IMR-90 (cell line): ENCODE measurements around the gene C9orf50. TPM values are rescaled to one million over a fixed set of nuclear protein-coding genes. Genes with fewer than 3 reads are reported as not detected.
A peak's percentile ranks its signal among the peaks of the same experiment; 100 is the strongest.

ENCODE experiments used
- ATAC-seq: fragments of 200-7000 bp; cut with Tn5 transposase; 2 replicates; pipeline ENCODE4 v1.9.1; 2020; ENCODE audit warnings: low read depth, mild to moderate bottlenecking, moderate library complexity
- BruUV-seq: library from RNA; stranded (reverse); fragments of 400-500 nt; replicated peaks from 2 replicates; lab custom pipeline; 2021; lab: Mats Ljungman, UMichigan
- CTCF ChIA-PET: fragments of 300-600 bp; formaldehyde crosslinking; extraction: SDS; loops from one replicate; lab custom pipeline; 2021; ENCODE audit warnings: antibody characterized with exemption; lab: Yijun Ruan, JAX
- POLR2A ChIA-PET: fragments of 300-600 bp; sonication (Branson Sonifier 250); formaldehyde crosslinking; loops from one replicate; lab custom pipeline; 2022; ENCODE audit warnings: antibody characterized with exemption; ENCODE audit not compliant: unreplicated experiment; lab: Charles Lee
- DNase-seq: peaks from one replicate; pipeline ENCODE4 v3.0.0; 2013
- H2AFZ ChIP-seq: replicated peaks from 2 replicates; pipeline ENCODE3; 2013; ENCODE audit warnings: low read length, mild to moderate bottlenecking; ENCODE audit not compliant: poor library complexity
- H2AK5ac ChIP-seq: 2 replicates; pipeline ENCODE4 v1.6.1; 2013; ENCODE audit warnings: low read depth, low read length, inconsistent platforms
- H2AK9ac ChIP-seq: replicated peaks from 2 replicates; pipeline ENCODE3; 2013; ENCODE audit warnings: mild to moderate bottlenecking, low read depth, low read length, moderate library complexity; ENCODE audit not compliant: poor library complexity
- H2BK120ac ChIP-seq: 2 replicates; pipeline ENCODE4 v1.6.1; 2013; ENCODE audit warnings: low read depth, low read length, inconsistent platforms
- H2BK15ac ChIP-seq: 3 replicates; pipeline ENCODE4 v1.6.1; 2013; ENCODE audit warnings: low read depth, low read length, inconsistent platforms
- H2BK20ac ChIP-seq: 2 replicates; pipeline ENCODE4 v1.6.1; 2013; ENCODE audit warnings: low read depth, mild to moderate bottlenecking, inconsistent platforms, low read length, moderate library complexity
- H2BK5ac ChIP-seq: 2 replicates; pipeline ENCODE4 v1.6.1; 2013; ENCODE audit warnings: mild to moderate bottlenecking, low read depth, low read length, inconsistent platforms; ENCODE audit not compliant: poor library complexity, severe bottlenecking
- H3K14ac ChIP-seq: replicated peaks from 2 replicates; pipeline ENCODE4 v1.6.1; 2013; ENCODE audit warnings: low read depth, low read length, inconsistent platforms
- H3K18ac ChIP-seq: 2 replicates; pipeline ENCODE4 v1.6.1; 2013; ENCODE audit warnings: low read depth, low read length, control low read depth
- H3K23ac ChIP-seq: 2 replicates; pipeline ENCODE4 v1.6.1; 2013; ENCODE audit warnings: low read depth, low read length, inconsistent platforms
- H3K27ac ChIP-seq: 2 replicates; pipeline ENCODE4 v1.5.1; 2013; ENCODE audit warnings: mild to moderate bottlenecking, control low read depth, low read length; ENCODE audit not compliant: insufficient read depth
- H3K27me3 ChIP-seq: 2 replicates; pipeline ENCODE4 v1.6.1; 2013; ENCODE audit warnings: low read length; ENCODE audit not compliant: control insufficient read depth, insufficient read depth
- H3K36me3 ChIP-seq: 2 replicates; pipeline ENCODE4 v1.6.1; 2013; ENCODE audit warnings: low read length, mixed read lengths; ENCODE audit not compliant: control insufficient read depth, insufficient read depth
- H3K4ac ChIP-seq: 2 replicates; pipeline ENCODE4 v1.6.1; 2013; ENCODE audit warnings: low read depth, low read length, inconsistent platforms
- H3K4me1 ChIP-seq: 2 replicates; pipeline ENCODE4 v1.6.1; 2013; ENCODE audit warnings: low read length, mixed read lengths; ENCODE audit not compliant: control insufficient read depth, insufficient read depth
- H3K4me2 ChIP-seq: 2 replicates; pipeline ENCODE4 v1.6.1; 2013; ENCODE audit warnings: low read depth, mild to moderate bottlenecking, control low read depth, low read length, moderate library complexity
- H3K4me3 ChIP-seq: 2 replicates; pipeline ENCODE4 v1.5.1; 2013; ENCODE audit warnings: low read depth, mild to moderate bottlenecking, control low read depth, low read length, moderate library complexity; ENCODE audit not compliant: insufficient read depth
- H3K56ac ChIP-seq: 2 replicates; pipeline ENCODE4 v1.6.1; 2013; ENCODE audit warnings: low read length, inconsistent platforms; ENCODE audit not compliant: insufficient read depth; ENCODE audit errors: extremely low read depth
- H3K79me1 ChIP-seq, 2 experiments: 2 replicates each; pipeline ENCODE4 v1.6.1; 2013; ENCODE audit warnings: low read length in 2 of 2, inconsistent platforms in 1 of 2, low read depth in 1 of 2
- H3K9ac ChIP-seq: 2 replicates; pipeline ENCODE4 v1.6.1; 2013; ENCODE audit warnings: low read depth, low read length, control low read depth
- H3K9me1 ChIP-seq: 2 replicates; pipeline ENCODE4 v1.6.1; 2013; ENCODE audit warnings: low read length, inconsistent platforms; ENCODE audit not compliant: insufficient read depth
- H3K9me3 ChIP-seq: 2 replicates; pipeline ENCODE4 v1.6.1; 2013; ENCODE audit warnings: low read length; ENCODE audit not compliant: control insufficient read depth, insufficient read depth
- H4K20me1 ChIP-seq: 2 replicates; pipeline ENCODE4 v1.6.1; 2013; ENCODE audit warnings: low read length, inconsistent platforms; ENCODE audit not compliant: insufficient read depth
- H4K5ac ChIP-seq: 2 replicates; pipeline ENCODE4 v1.6.1; 2013; ENCODE audit warnings: mild to moderate bottlenecking, low read depth, low read length, control low read depth
- H4K8ac ChIP-seq, 2 experiments: 2 replicates each; pipeline ENCODE4 v1.6.1; 2013; ENCODE audit warnings: low read depth in 2 of 2, low read length in 2 of 2, control low read depth in 1 of 2, inconsistent platforms in 1 of 2
- H4K91ac ChIP-seq: 2 replicates; pipeline ENCODE4 v1.6.1; 2013; ENCODE audit warnings: low read depth, low read length, inconsistent platforms; ENCODE audit not compliant: insufficient read depth
- BHLHE40 ChIP-seq: fragments of 150-350 bp; IDR thresholded peaks from 2 replicates; pipeline ENCODE4 v1.6.1; 2016; ENCODE audit warnings: mild to moderate bottlenecking, low read depth, low read length
- CEBPB ChIP-seq: IDR thresholded peaks from 2 replicates; pipeline ENCODE4 v1.6.1; 2012; ENCODE audit warnings: low read depth, low read length, improper control_type of control experiment
- ELK1 ChIP-seq: fragments of 150-350 bp; IDR thresholded peaks from 2 replicates; pipeline ENCODE4 v1.6.1; 2016; ENCODE audit warnings: low read depth, mild to moderate bottlenecking, low read length, moderate library complexity, borderline replicate concordance
- MAZ ChIP-seq: IDR thresholded peaks from 2 replicates; pipeline ENCODE4 v1.6.1; 2012; ENCODE audit warnings: low read depth, mild to moderate bottlenecking, low read length, improper control_type of control experiment, moderate library complexity, borderline replicate concordance
- MXI1 ChIP-seq: IDR thresholded peaks from 2 replicates; pipeline ENCODE4 v1.6.1; 2012; ENCODE audit warnings: low read depth, mild to moderate bottlenecking, low read length, moderate library complexity, borderline replicate concordance
- POLR2A ChIP-seq: IDR thresholded peaks from 2 replicates; pipeline ENCODE4 v1.6.1; 2012; ENCODE audit warnings: mild to moderate bottlenecking, low read depth, low read length
- SMC3 ChIP-seq: fragments of 150-350 bp; IDR thresholded peaks from 2 replicates; pipeline ENCODE4 v1.6.1; 2016; ENCODE audit warnings: low read depth, mild to moderate bottlenecking, antibody characterized with exemption, low read length, moderate library complexity
- USF2 ChIP-seq: fragments of 150-350 bp; IDR thresholded peaks from 2 replicates; pipeline ENCODE4 v1.6.1; 2017; ENCODE audit warnings: mild to moderate bottlenecking, antibody characterized with exemption, low read length, low read depth
- WGBS, 2 experiments: methylation state at CpG; one replicate each; pipeline versions ENCODE4 v1.1.5 to v1.1.7; 2013; ENCODE audit warnings: missing lambda C conversion rate in 2 of 2; ENCODE audit not compliant: insufficient read length in 1 of 2; ENCODE audit errors: extremely low coverage in 2 of 2; 5-methylcytosine and 5-hydroxymethylcytosine counted together
- dilution Hi-C: fragments of 300-500 bp; cut with HindIII; formaldehyde crosslinking; loops from one replicate; pipeline ENCODE4 v1.14.3; 2018; ENCODE audit warnings: low sequenced_read_pairs; ENCODE audit not compliant: unreplicated experiment
- in situ Hi-C: fragments of 300-500 bp; cut with MboI; formaldehyde crosslinking; loops from 3 replicates; pipeline ENCODE4 v1.14.3; 2019; ENCODE audit warnings: low sequenced_read_pairs, inconsistent platforms, mixed read lengths
- intact Hi-C: fragments of 100-400 bp; cut with micrococcal nuclease; formaldehyde crosslinking; loops from 2 replicates; pipeline ENCODE4 v1.10.0; 2022
- polyA plus RNA-seq, 3 experiments: library from polyadenylated mRNA; depleted of rRNA; stranded (reverse); fragments of >200 nt; gene quantifications; 2 replicates each; pipeline ENCODE4 v1.2.3, GENCODE V29; 2012; ENCODE audit warnings: low replicate concordance in 1 of 3
- total RNA-seq: library from RNA; depleted of rRNA; stranded (reverse); fragments of >200 nt; gene quantifications from 2 replicates; pipeline ENCODE4 v1.2.3, GENCODE V29; 2012

Gene C9orf50
- total and polyA plus RNA-seq, 2 of the 4 experiments (the other 2 are of a cell fraction), result 0.09 TPM; not detected in 1

GRCh38 chr9:129626079-129626624, 5.3 kb upstream of the C9orf50 start, which contains the start of gene NTMT1:
NTMT1 (plus strand) TSS chr9:129626163; CDS start chr9:129632704, 6,541 bp downstream.
- H3K56ac ChIP-seq, result peak within 1 kb of the TSS; percentile 95
- dilution Hi-C loops (no loop called here), in situ Hi-C loops (no loop called here), intact Hi-C loops (no loop called here)
- BruUV-seq, result no TSS peak
- TF ChIP-seq POLR2A, result peak; percentile 86
- TF ChIP-seq CEBPB, result no peak
- 0 out of 2 replicates have a peak, but pooled peaks have one; percentile 28 for TF ChIP-seq ELK1
- TF ChIP-seq USF2, result peak; percentile 98
- no peak for TF ChIP-seq SMC3
- TF ChIP-seq MXI1, result peak; percentile 91
- 0 out of 2 replicates have a peak, but pooled peaks have one; percentile 8 for TF ChIP-seq MAZ
- TF ChIP-seq BHLHE40, result peak; percentile 95
- H3K79me1 ChIP-seq, result peaks cover 1 to 42% of the 10 kb centered on the region in 2 experiments; a peak in 3 of 4 replicates
- H2BK15ac ChIP-seq, result peak within 1 kb of the TSS; percentile 29; the same call in 1 of the 3 replicates
- CTCF ChIA-PET, result interaction anchor here (0.6 to 3.1 kb wide), 4 partner anchors 14 to 494 kb away, joined by 3 to 26 read pairs (median 4); no protein-coding TSS in a partner anchor
- H2BK120ac ChIP-seq, result peak within 1 kb of the TSS; percentile 65
- H3K27ac ChIP-seq, result peak within 1 kb of the TSS; percentile 94
- H3K4me1 ChIP-seq, result peaks cover 27% of the 10 kb centered on the region
- H3K18ac ChIP-seq, result peak within 1 kb of the TSS; percentile 83
- ATAC-seq, result peak; percentile 72
- peak within 1 kb of the TSS; percentile 84 for H2BK5ac ChIP-seq
- peaks cover 5% of the 10 kb centered on the region; the same call in 1 of the 2 replicates for H3K36me3 ChIP-seq
- H2AK5ac ChIP-seq, result peak within 1 kb of the TSS; percentile 95
- 0% methylated on average over 1 of the region's 55 CpGs; no CpG with 5 or more reads in 1 of the 2 experiments for WGBS, 2 experiments
- H2AFZ ChIP-seq, result peak within 1 kb of the TSS; percentile 88
- peak within 1 kb of the TSS; percentile 95 for H4K91ac ChIP-seq
- peak within 1 kb of the TSS; percentile 84 for H4K5ac ChIP-seq
- POLR2A ChIA-PET, result interaction anchor here (0.7 kb wide), 2 partner anchors 145 to 494 kb away, joined by 6 read pairs; no protein-coding TSS in a partner anchor
- no peaks in the 10 kb centered on the region for H3K27me3 ChIP-seq
- peak; percentile 81 for DNase-seq
- H3K4me3 ChIP-seq, result peak within 1 kb of the TSS; percentile 96
- H3K9me3 ChIP-seq, result no peaks in the 10 kb centered on the region
- H3K23ac ChIP-seq, result peak within 1 kb of the TSS; percentile 97
- H3K14ac ChIP-seq, result peak within 1 kb of the TSS; percentile 91
- H3K9me1 ChIP-seq, result peaks cover 24% of the 10 kb centered on the region
- H2AK9ac ChIP-seq, result peak within 1 kb of the TSS; percentile 96
- H3K4ac ChIP-seq, result peak within 1 kb of the TSS; percentile 99
- peak within 1 kb of the TSS; percentile 97 for H3K4me2 ChIP-seq
- H4K20me1 ChIP-seq, result peaks cover 45% of the 10 kb centered on the region
- H4K8ac ChIP-seq, result peak within 1 kb of the TSS; percentile 76 to 90
- H3K9ac ChIP-seq, result peak within 1 kb of the TSS; percentile 90
- peak within 1 kb of the TSS; percentile 55; the same call in 1 of the 2 replicates for H2BK20ac ChIP-seq
